Nephron progenitor cell (in vitro differentiated cells): ENCODE data around the gene DYNC1I1.

Source experiments
- DNase-seq: peaks from one replicate; pipeline ENCODE4 v3.0.0; 2021
- H3K27ac Mint-ChIP-seq: 2 replicates; pipeline ENCODE4 v1.8.0; 2021; ENCODE audit warnings: mild to moderate bottlenecking, moderate library complexity, mixed read lengths
- H3K27me3 Mint-ChIP-seq: 2 replicates; pipeline ENCODE4 v1.8.0; 2021; ENCODE audit warnings: mild to moderate bottlenecking, low read depth, mixed read lengths; ENCODE audit not compliant: poor library complexity
- H3K36me3 Mint-ChIP-seq: 2 replicates; pipeline ENCODE4 v1.8.0; 2021; ENCODE audit warnings: low read depth, mixed read lengths
- H3K4me1 Mint-ChIP-seq: 2 replicates; pipeline ENCODE4 v1.8.0; 2021; ENCODE audit warnings: mixed read lengths
- H3K4me3 Mint-ChIP-seq: 2 replicates; pipeline ENCODE4 v1.8.0; 2021; ENCODE audit warnings: mild to moderate bottlenecking, moderate library complexity, mixed read lengths
- H3K9me3 Mint-ChIP-seq: 2 replicates; pipeline ENCODE4 v1.8.0; 2021; ENCODE audit warnings: mild to moderate bottlenecking, moderate library complexity, mixed read lengths
- CTCF ChIP-seq: fragments of 200-600 bp; sonication (generic); IDR thresholded peaks from 2 replicates; pipeline ENCODE4 v1.5.0; 2021; ENCODE audit warnings: antibody characterized with exemption

Gene DYNC1I1

GRCh38 chr7:96075510-96076349 is 303.4 kb downstream of the DYNC1I1 start:
- Mint-ChIP-seq H3K27me3 (peaks cover 8% of the 10 kb centered on the region), H3K27ac (peak overlapping the region; percentile 82), H3K36me3 (no peaks in the 10 kb centered on the region), H3K4me1 (peaks cover 4% of the 10 kb centered on the region), H3K9me3 (no peaks in the 10 kb centered on the region), H3K4me3 (peak overlapping the region; percentile 96)
- TF ChIP-seq CTCF, result peak; percentile 83
- peak; percentile 74 for DNase-seq

GRCh38 chr7:96076350-96076707 is 304.0 kb downstream of the DYNC1I1 start:
- H3K27me3 Mint-ChIP-seq, result peaks cover 8% of the 10 kb centered on the region
- H3K4me3 Mint-ChIP-seq, result peak overlapping the region; percentile 96
- H3K27ac Mint-ChIP-seq, result peak overlapping the region; percentile 64
- no peak for DNase-seq
- no peak for TF ChIP-seq CTCF
- H3K4me1 Mint-ChIP-seq, result peaks cover 4% of the 10 kb centered on the region
- H3K9me3 Mint-ChIP-seq, result no peaks in the 10 kb centered on the region
- H3K36me3 Mint-ChIP-seq, result no peaks in the 10 kb centered on the region

GRCh38 chr7:96080027-96080426 is 307.7 kb downstream of the DYNC1I1 start:
- Mint-ChIP-seq H3K36me3 (no peaks in the 10 kb centered on the region), H3K27me3 (peaks cover 8% of the 10 kb centered on the region), H3K4me1 (peaks cover 4% of the 10 kb centered on the region), H3K27ac (peak overlapping the region; percentile 50), H3K9me3 (no peaks in the 10 kb centered on the region), H3K4me3 (no peak overlapping the region)
- no peak for DNase-seq
- TF ChIP-seq CTCF, result no peak

- no peaks in the 10 kb centered on the region for H3K4me1 Mint-ChIP-seq
- H3K36me3 Mint-ChIP-seq, result no peaks in the 10 kb centered on the region
- H3K4me3 Mint-ChIP-seq, result no peak overlapping the region
- H3K27ac Mint-ChIP-seq, result no peak overlapping the region
- DNase-seq, result no peak
- TF ChIP-seq CTCF, result no peak
- H3K27me3 Mint-ChIP-seq, result no peaks in the 10 kb centered on the region
- H3K9me3 Mint-ChIP-seq, result no peaks in the 10 kb centered on the region
Measured at GRCh38 chr7:96084881-96085553, 312.7 kb downstream of the DYNC1I1 start.

- no peaks in the 10 kb centered on the region for H3K4me1 Mint-ChIP-seq
- no peak overlapping the region for H3K4me3 Mint-ChIP-seq
- H3K36me3 Mint-ChIP-seq, result no peaks in the 10 kb centered on the region
- no peaks in the 10 kb centered on the region for H3K9me3 Mint-ChIP-seq
- no peak for DNase-seq
- H3K27ac Mint-ChIP-seq, result no peak overlapping the region
- no peak for TF ChIP-seq CTCF
- no peaks in the 10 kb centered on the region for H3K27me3 Mint-ChIP-seq
Measured at GRCh38 chr7:96085953-96086352, 313.6 kb downstream of the DYNC1I1 start.

GRCh38 chr7:96088579-96088978 is 316.2 kb downstream of the DYNC1I1 start:
- H3K9me3 Mint-ChIP-seq, result no peaks in the 10 kb centered on the region
- no peak for TF ChIP-seq CTCF
- no peaks in the 10 kb centered on the region for H3K36me3 Mint-ChIP-seq
- no peak for DNase-seq
- no peak overlapping the region for H3K27ac Mint-ChIP-seq
- H3K27me3 Mint-ChIP-seq, result no peaks in the 10 kb centered on the region
- H3K4me3 Mint-ChIP-seq, result no peak overlapping the region
- no peaks in the 10 kb centered on the region for H3K4me1 Mint-ChIP-seq
